SW 1271 (cell line): ENCODE results near the gene SF1.
A peak's percentile ranks its signal among the peaks of the same experiment; 100 is the strongest.
"Not testable (repeated sequence)": the region's sequence is repeated elsewhere in the genome, so short reads cannot be mapped to it uniquely, and the experiment has no call there.

Experiments used
- DNase-seq, 2 experiments: peaks; one replicate each; lab custom pipeline; 2025; lab: John Stamatoyannopoulos, UW

The SF1 gene

DNA sequence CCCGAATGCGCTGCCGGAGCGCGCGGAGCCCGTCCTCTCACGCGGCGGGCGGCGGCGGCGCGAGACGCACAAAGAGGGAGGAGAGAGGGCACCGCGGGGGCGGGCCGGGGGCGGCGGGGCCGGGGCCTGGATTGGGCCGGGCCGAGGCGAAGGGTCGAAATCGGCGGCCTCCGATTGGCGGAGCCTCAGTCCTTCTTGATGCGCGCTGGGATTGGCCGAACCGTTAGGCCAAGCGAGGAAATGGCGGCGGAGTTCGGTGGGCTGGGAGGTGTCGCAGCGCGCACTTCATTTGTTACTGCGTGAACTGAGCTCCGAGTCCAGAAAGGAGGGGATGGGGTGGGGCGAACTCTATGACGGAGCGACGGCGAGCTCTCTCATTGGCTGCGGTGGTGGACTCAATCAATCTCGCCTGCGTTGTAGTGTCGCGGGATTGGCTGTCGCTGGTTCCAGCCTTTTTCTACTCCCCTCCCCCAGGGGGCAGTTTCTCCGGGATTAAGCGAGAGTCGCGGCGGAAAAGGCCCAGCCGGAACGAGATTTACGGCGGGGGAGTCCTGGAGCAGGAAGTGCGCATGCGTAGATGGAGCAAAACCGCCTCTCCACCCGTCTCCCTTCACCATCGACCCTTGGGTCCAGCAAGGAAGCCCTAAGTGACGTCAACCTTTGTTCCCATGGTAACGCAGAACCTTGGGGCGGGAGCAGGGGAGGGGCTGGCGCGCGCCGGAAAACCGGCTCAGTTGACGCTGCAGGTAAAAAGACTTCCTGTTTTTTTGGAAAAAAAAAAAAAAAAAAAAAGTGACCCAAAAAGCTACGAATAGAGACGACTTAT lies at the start of gene SF1:
SF1 (minus strand) TSS at position 70 of the 826 bp plus-strand sequence. CDS start 150 bp downstream, outside the sequence.
- peak; percentile 99 to 100 for DNase-seq

GRCh38 chr11:64827451-64827839 lies 49.1 kb upstream of the SF1 start:
- no peak for DNase-seq

GRCh38 chr11:64826578-64827450 lies 48.5 kb upstream of the SF1 start:
- DNase-seq = no peak

- no peak for DNase-seq
These were observed 47.7 kb upstream of the SF1 start for GRCh38 chr11:64826062-64826461.

- DNase-seq = no peak
These were observed 45.3 kb upstream of the SF1 start for GRCh38 chr11:64823568-64824119.

- no peak for DNase-seq
These were observed 39.1 kb upstream of the SF1 start for GRCh38 chr11:64817476-64817875.

DNA sequence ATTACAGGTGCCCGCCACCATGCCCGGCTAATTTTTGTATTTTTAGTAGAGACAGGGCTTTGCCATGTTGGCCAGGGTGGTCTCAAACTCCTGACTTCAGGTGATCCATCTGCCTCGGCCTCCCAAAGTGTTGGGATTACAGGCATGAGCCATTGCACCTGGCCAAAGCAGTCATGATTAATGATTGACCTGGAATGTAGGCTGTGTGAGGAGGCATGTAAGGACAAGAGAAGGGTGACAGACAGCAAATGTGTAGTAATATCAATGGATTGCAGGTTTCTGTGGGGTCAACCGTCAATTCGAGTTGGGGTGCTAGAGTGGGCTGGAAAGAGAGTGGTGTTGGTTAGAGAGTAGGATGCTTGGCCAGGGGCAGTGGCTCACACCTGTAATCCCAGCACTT lies 37.1 kb upstream of the SF1 start:
- DNase-seq = not testable (repeated sequence)

DNA sequence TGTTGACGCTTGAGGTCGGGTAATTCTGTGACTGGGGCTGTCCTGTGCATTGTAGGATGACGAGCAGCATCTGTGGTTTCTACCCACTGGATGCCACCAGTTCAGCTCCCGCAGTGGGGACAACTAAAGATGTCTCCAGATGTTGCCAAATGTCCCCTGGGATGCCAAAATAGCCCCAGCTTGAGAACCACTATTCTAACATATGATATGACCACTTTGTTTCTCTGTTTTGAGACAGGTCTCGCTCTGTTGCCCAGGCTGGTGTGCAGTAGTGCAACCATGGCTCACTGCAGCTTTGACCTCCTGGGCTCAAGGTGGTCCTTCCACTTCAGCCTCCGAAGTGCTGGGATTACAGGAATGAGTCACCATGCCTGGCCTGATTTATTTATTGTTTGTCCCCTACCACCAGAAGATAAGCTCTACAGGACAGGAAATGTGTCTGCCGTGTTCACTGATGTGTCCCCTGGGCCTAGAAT lies 36.4 kb upstream of the SF1 start:
- DNase-seq = no peak

DNA sequence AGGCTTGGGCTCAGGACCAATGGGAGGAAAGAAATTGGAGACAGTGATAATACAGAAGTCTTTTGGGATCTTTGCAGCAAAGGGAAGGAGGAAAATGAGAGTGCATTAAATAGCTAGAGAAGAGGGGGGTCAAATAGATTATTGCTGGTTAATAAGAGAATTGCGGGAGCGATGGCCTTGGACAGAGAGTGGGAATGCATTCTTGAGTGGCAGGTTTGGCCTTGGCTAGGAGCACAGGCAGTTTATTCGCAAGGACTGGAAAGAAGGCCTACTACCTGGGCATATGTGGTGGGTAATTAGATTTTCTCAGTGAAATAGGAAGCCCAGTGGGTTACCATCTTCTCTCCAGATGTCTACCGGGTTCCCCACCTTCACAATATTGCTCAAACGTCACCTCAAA lies 35.5 kb upstream of the SF1 start:
- no peak for DNase-seq

GRCh38 chr11:64810891-64811272 lies 32.5 kb upstream of the SF1 start:
- DNase-seq = peak in 1 of 2 experiments; percentile 56

DNA sequence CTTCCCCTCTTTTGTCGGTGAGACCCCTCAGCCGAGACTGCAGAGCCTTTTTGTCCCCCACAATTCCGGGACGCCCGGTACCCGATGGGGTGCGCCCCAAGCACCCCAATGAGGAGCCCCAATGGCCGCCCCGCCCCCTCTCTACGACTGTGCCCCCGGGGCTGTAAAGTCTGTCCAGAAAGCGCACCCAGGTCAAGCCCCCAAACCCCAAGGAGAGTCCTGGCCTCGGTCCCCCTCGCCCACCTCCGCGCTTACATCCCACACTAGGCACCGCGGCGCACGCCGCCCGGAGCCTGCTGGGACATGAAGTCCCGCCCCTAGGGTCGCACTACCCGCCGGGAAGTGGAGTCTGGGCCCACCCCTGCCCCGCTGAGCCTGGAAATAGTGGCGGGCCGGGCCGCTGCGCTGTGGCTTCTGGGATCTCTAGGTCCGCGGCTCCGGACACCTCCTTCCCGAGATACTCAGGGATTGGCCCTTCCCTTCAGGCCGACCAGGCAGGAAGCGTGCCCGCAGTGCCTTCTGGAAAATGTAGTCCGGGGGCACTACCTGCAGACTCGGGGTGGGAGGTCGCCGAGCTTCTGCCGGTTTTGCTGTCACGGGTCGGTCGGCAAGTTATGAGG lies 32.0 kb upstream of the SF1 start, which contains the start of gene MEN1:
MEN1 (minus strand) TSS at position 281 of the 620 bp plus-strand sequence. CDS start 442 bp downstream, outside the sequence.
- peak; percentile 91 to 94 for DNase-seq

GRCh38 chr11:64809781-64810241 lies 31.5 kb upstream of the SF1 start:
- peak in 1 of 2 experiments; percentile 19 for DNase-seq

- DNase-seq = no peak
These were observed 27.1 kb upstream of the SF1 start for GRCh38 chr11:64805481-64805880.

GRCh38 chr11:64804346-64805210 lies 26.2 kb upstream of the SF1 start:
- DNase-seq = no peak

DNA sequence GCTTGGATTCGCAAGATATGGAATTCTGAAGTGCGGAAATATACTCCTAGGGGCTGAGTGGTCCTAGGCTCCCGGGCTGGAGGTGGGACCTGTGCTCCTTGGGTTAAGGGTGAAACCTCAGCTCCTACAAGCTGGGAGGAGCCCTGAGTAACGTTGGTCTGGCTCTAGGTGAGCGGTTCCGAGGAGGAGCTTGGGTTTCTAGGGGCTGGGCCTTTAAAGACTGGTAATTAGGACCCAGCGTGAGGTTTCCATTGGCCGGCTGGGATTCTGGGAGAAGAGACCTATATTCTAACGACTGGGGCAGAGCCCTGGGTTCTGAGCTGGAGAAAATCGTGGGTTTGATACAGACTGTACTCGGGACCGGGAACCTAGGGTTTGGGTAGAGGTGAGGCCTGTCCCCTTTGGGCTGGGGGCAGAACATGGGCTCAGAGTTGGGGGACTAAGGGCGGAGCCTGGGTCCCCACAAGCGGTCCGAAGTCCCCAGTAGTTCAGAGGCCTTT lies 25.6 kb upstream of the SF1 start:
- DNase-seq = peak in 1 of 2 experiments; percentile 42

DNA sequence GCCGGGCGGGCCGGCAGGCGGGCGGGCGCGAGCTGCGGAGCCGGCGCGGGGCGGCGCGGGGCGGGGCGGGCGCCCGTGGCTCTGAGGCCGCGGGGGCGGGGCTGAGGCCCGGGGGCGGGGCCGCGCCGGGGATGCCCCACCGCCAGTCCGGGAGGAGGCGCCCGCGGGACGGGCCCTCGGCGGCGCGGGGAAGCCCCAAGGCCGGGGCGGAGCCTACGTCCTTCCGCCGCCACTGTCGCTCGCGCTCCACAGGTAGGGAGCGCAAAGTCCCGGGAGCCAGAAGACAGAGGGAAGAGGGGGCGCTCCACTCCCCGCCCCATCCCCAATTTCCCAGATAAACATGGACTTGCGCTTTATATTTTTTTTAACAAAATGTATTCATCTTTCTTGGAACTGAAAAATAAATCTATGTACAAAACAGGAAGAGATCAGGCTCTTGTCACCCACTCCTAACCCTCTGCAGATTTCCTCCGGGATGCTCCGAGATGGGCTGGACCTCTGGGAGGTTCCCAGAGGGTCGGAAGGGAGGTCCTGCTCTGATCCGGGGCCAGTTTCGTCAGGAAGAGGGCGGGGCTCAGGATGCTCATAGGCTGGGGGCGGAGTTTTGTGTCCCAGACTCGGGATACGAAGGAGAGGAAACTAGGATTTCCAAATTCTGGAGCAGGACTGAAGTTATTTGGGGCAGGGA lies 25.0 kb upstream of the SF1 start, which contains the start of gene MAP4K2:
MAP4K2 (minus strand) TSS at position 57 of the 688 bp plus-strand sequence. CDS start 65 bp downstream, outside the sequence.
- peak; percentile 72 to 85 for DNase-seq

- peak in 1 of 2 experiments; percentile 41 for DNase-seq
These were observed 24.2 kb upstream of the SF1 start for GRCh38 chr11:64802370-64803157.

DNA sequence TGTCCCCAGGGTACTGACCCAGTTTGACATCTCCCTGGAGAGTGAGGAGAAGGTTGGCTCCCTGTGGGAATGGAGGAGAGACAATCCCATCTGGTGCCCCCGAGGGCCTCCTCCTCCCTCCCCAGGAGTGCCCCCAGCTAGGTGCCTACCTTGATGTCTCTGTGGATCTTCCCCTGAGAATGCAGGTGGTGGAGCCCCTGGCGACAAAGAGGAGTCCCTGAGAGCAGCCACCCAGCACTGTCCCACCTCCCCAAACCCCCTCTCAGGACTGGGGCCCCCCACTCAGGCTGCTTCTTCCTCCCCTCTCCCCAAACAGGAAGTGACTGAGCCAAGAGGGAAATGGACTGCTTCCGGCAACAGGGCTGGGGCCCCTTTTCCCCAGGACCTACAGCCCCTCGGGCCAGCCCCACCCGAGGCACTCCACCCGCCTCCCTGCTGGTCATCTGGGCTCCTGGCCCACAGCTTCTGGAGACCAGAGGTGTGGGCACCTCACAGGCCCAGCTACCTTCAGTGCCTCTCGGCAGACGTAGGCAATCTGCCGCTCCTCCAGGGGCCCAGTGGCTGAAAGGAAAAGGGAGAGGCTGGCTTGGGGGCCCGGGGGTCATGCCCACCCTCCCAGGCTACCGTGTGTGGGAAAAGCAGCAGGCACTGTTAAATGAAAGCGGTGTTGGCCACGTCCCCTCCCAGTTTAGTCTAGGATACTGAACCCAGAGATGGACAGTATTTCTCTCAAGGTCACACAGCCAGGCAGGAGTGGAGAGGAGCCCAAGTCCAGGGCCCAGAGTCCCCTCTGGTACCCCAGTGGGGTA lies 23.4 kb upstream of the SF1 start:
- DNase-seq = no peak
